HCT116 (cell line): ENCODE data around the gene TMPRSS9. TPM values are rescaled to one million over a fixed set of nuclear protein-coding genes. Genes with fewer than 3 reads are reported as not detected.

Experiments used
- ATAC-seq: fragments of 200-7000 bp; cut with Tn5 transposase; 2 replicates; pipeline ENCODE4 v1.9.1; 2020; ENCODE audit warnings: mild to moderate bottlenecking, moderate library complexity
- BruUV-seq: library from RNA; stranded (reverse); fragments of 400-500 nt; replicated peaks from 2 replicates; lab custom pipeline; 2021; lab: Mats Ljungman, UMichigan
- CTCF ChIA-PET: fragments of 300-600 bp; sonication (Branson Sonifier 250); formaldehyde crosslinking; loops from one replicate; lab custom pipeline; 2021; ENCODE audit warnings: antibody characterized with exemption; lab: Charles Lee
- POLR2A ChIA-PET: fragments of 300-600, 350-600 bp; sonication (Branson Sonifier 250); formaldehyde crosslinking; loops from one replicate; lab custom pipeline; 2021; ENCODE audit warnings: antibody characterized with exemption; lab: Charles Lee
- RAD21 ChIA-PET, 2 experiments: fragments of 300-600 bp; sonication (Branson Sonifier 250); formaldehyde crosslinking; loops; one replicate each; lab custom pipeline; 2023; ENCODE audit warnings: low total read pairs in 2 of 2; ENCODE audit not compliant: uncharacterized antibody in 2 of 2, unreplicated experiment in 2 of 2, low non-redundant PET in 1 of 2; lab: Charles Lee
- DNase-seq: peaks from one replicate; pipeline ENCODE4 v3.0.0-alpha.2; 2010; ENCODE audit warnings: low read depth, low spot score
- H2AFZ ChIP-seq: fragments of 200-600 bp; shearing (Covaris generic), sonication (generic); 2 replicates; pipeline ENCODE4 v1.6.1; 2017; ENCODE audit warnings: low read depth, mixed run types, mixed read lengths, antibody characterized with exemption, low read length; ENCODE audit not compliant: poor library complexity, severe bottlenecking
- H3K27ac ChIP-seq: 2 replicates; pipeline ENCODE4 v1.5.1; 2012; ENCODE audit warnings: low read depth, low read length
- H3K27me3 ChIP-seq: fragments of 200-600 bp; sonication (generic); 2 replicates; pipeline ENCODE4 v1.6.1; 2016; ENCODE audit warnings: mixed run types, low read length, mixed read lengths; ENCODE audit not compliant: insufficient read depth
- H3K36me3 ChIP-seq, 2 experiments: fragments of 200-500 bp in 1 of 2; fragments of 200-600 bp in 1 of 2; sonication (Bioruptor generic) in 1 of 2; sonication (generic) in 1 of 2; 2 replicates each; pipeline versions ENCODE4 v1.5.1 to v1.6.1; 2014 to 2016; ENCODE audit warnings: low read length in 2 of 2, inconsistent platforms in 1 of 2, mixed read lengths in 1 of 2, mixed run types in 1 of 2; ENCODE audit not compliant: insufficient read depth in 2 of 2, control insufficient read depth in 1 of 2
- H3K4me1 ChIP-seq, 2 experiments: fragments of 200-600 bp in 1 of 2; sonication (generic) in 1 of 2; 2 replicates each; pipeline versions ENCODE4 v1.5.1 to v1.6.1; 2012 to 2017; ENCODE audit warnings: low read length in 2 of 2, inconsistent platforms in 1 of 2, mild to moderate bottlenecking in 1 of 2, mixed read lengths in 1 of 2, mixed run types in 1 of 2, moderate library complexity in 1 of 2; ENCODE audit not compliant: insufficient read depth in 2 of 2, control insufficient read depth in 1 of 2
- H3K4me2 ChIP-seq: fragments of 200-600 bp; sonication (generic); 2 replicates; pipeline ENCODE4 v1.6.1; 2017; ENCODE audit warnings: mixed run types, low read length, mixed read lengths
- H3K4me3 ChIP-seq, 2 experiments: fragments of 200-600 bp in 1 of 2; sonication (generic) in 1 of 2; replicated peaks in 1 of 2; 2 replicates each; pipeline ENCODE4 v1.5.1; 2011 to 2016; ENCODE audit warnings: low read length in 2 of 2, control low read depth in 1 of 2, low read depth in 1 of 2, mild to moderate bottlenecking in 1 of 2, mixed read lengths in 1 of 2, mixed run types in 1 of 2
- H3K79me2 ChIP-seq: fragments of 200-600 bp; sonication (generic); 2 replicates; pipeline ENCODE4 v1.6.1; 2017; ENCODE audit warnings: mild to moderate bottlenecking, mixed run types, low read length, moderate library complexity, mixed read lengths; ENCODE audit not compliant: insufficient read depth
- H3K9ac ChIP-seq: fragments of 200-600 bp; sonication (generic); 2 replicates; pipeline ENCODE4 v1.6.1; 2016; ENCODE audit warnings: low read length, mixed read lengths
- H3K9me2 ChIP-seq: fragments of 200-600 bp; sonication (generic), shearing (Covaris generic); 2 replicates; pipeline ENCODE4 v1.6.1; 2017; ENCODE audit warnings: mixed run types, mild to moderate bottlenecking, moderate library complexity; ENCODE audit not compliant: insufficient read depth
- H3K9me3 ChIP-seq, 2 experiments: fragments of 200-500 bp in 1 of 2; fragments of 200-600 bp in 1 of 2; sonication (Bioruptor generic) in 1 of 2; sonication (generic) in 1 of 2; 2 replicates each; pipeline ENCODE4 v1.6.1; 2014 to 2017; ENCODE audit warnings: low read length in 2 of 2, mixed read lengths in 2 of 2, inconsistent platforms in 1 of 2, low read depth in 1 of 2, mild to moderate bottlenecking in 1 of 2, mixed run types in 1 of 2, moderate library complexity in 1 of 2; ENCODE audit not compliant: control insufficient read depth in 1 of 2, insufficient read depth in 1 of 2
- H4K20me1 ChIP-seq: fragments of 200-600 bp; sonication (generic), shearing (Covaris generic); 2 replicates; pipeline ENCODE4 v1.6.1; 2017; ENCODE audit warnings: mixed run types, mild to moderate bottlenecking, moderate library complexity; ENCODE audit not compliant: insufficient read depth
- CBX3 ChIP-seq: IDR thresholded peaks from 2 replicates; pipeline ENCODE4 v1.6.1; 2012; ENCODE audit warnings: low read depth
- EGR1 ChIP-seq: IDR thresholded peaks from 2 replicates; pipeline ENCODE4 v1.6.1; 2012; ENCODE audit warnings: low read depth
- ELF1 ChIP-seq: IDR thresholded peaks from 2 replicates; pipeline ENCODE4 v1.6.1; 2012; ENCODE audit warnings: low read depth, borderline replicate concordance
- EZH2phosphoT487 ChIP-seq: fragments of 200-600 bp; IDR thresholded peaks from 2 replicates; pipeline ENCODE4 v1.6.1; 2018; ENCODE audit warnings: antibody characterized with exemption, borderline replicate concordance
- REST ChIP-seq: IDR thresholded peaks from 2 replicates; pipeline ENCODE4 v1.6.1; 2012; ENCODE audit warnings: low read depth
- TCF7L2 ChIP-seq: IDR thresholded peaks from 2 replicates; pipeline ENCODE4 v1.7.0; 2011; ENCODE audit warnings: borderline replicate concordance, inconsistent platforms; ENCODE audit not compliant: insufficient read depth, insufficient read length; ENCODE audit errors: extremely low read depth
- intact Hi-C: fragments of 100-400 bp; cut with micrococcal nuclease; formaldehyde crosslinking; loops from 2 replicates; pipeline ENCODE4 v1.10.0; 2022
- total RNA-seq: library from RNA; stranded (reverse); gene quantifications from one replicate; pipeline ENCODE4 v1.2.1, GENCODE V29; 2021; ENCODE audit not compliant: unreplicated experiment

The TMPRSS9 gene
- total RNA-seq, 1 experiment from 2014 or later = not detected

- CTCF ChIA-PET = no interaction called here
- no peak overlapping the region for H3K9ac ChIP-seq
Observed at GRCh38 chr19:2355168-2356035, 4.7 kb upstream of the TMPRSS9 start.

More at GRCh38 chr19:2355168-2356035, 4.7 kb upstream of the TMPRSS9 start:
- Histone ChIP-seq H3K27ac (no peak overlapping the region), H3K4me2 (no peak overlapping the region), H3K9me3 (no peaks in the 10 kb centered on the region), H3K4me3 (no peak overlapping the region), H3K36me3 (no peaks in the 10 kb centered on the region; a peak in 1 of 4 replicates), H3K79me2 (no peaks in the 10 kb centered on the region), H4K20me1 (no peaks in the 10 kb centered on the region), H2AFZ (no peak overlapping the region), H3K4me1 (no peaks in the 10 kb centered on the region), H3K27me3 (peaks cover 4% of the 10 kb centered on the region; the same call in 1 of the 2 replicates), H3K9me2 (no peaks in the 10 kb centered on the region)
- TF ChIP-seq EZH2phosphoT487 (no peak), REST (no peak), ELF1 (no peak), TCF7L2 (no peak), CBX3 (no peak), EGR1 (no peak)
- intact Hi-C loops = no loop called here
- DNase-seq (no peak), ATAC-seq (no peak)
- POLR2A ChIA-PET = no interaction called here
- BruUV-seq = no TSS peak
- RAD21 ChIA-PET = no interaction called here
